ENCODE data around the gene CCDC33. TPM values are rescaled to one million over a fixed set of nuclear protein-coding genes. Genes with fewer than 3 reads are reported as not detected.

CCDC33 gene
- polyA plus RNA-seq, 1 of the 3 experiments (the other 2 are of a cell fraction): 4.0 TPM

GRCh38 chr15:74370471-74370870 is 134.3 kb downstream of the CCDC33 start:
- H2AFZ ChIP-seq (ENCODE audit: low read depth): no peak overlapping the region
- no peak overlapping the region for H3K4me3 ChIP-seq (ENCODE audit: low read depth in 2 of 2, low read length in 1 of 2)
- no peaks in the 10 kb centered on the region for H3F3A ChIP-seq (replicated peaks; ENCODE audit: insufficient read depth)
- H3K36me3 ChIP-seq (replicated peaks in 1 of 2; ENCODE audit: control insufficient read depth in 1 of 2, insufficient read depth in 2 of 2, low read length in 1 of 2): no peaks in the 10 kb centered on the region
- H3K9me3 ChIP-seq: no peaks in the 10 kb centered on the region
- TF ChIP-seq ZBTB33 (IDR thresholded peaks at IDR 0.05; ENCODE audit: borderline replicate concordance, low read depth) (no peak), REST (IDR thresholded peaks at IDR 0.05; ENCODE audit: low read depth, low read length) (no peak)
- POLR2A ChIA-PET: no interaction called here
- no peaks in the 10 kb centered on the region for H4K20me1 ChIP-seq (ENCODE audit: insufficient read depth)
- H3K9me2 ChIP-seq: no peaks in the 10 kb centered on the region
- WGBS (ENCODE audit: low lambda C conversion rate): 58% methylated on average over 5 of the region's 5 CpGs
- no peak overlapping the region for H3K27ac ChIP-seq (ENCODE audit: low read depth in 2 of 2, low read length in 1 of 2)
- H3K4me2 ChIP-seq: no peak overlapping the region
- no peak overlapping the region for H3K9ac ChIP-seq
- DNase-seq: no peak
- no peaks in the 10 kb centered on the region for H3K79me2 ChIP-seq (ENCODE audit: insufficient read depth)
- peaks cover 0 to 12% of the 10 kb centered on the region in 2 experiments; a peak in 1 of 4 replicates for H3K4me1 ChIP-seq (ENCODE audit: control insufficient read depth in 1 of 2, insufficient read depth in 2 of 2, low read depth in 1 of 2, low read length in 1 of 2)
- peaks cover 30% of the 10 kb centered on the region for H3K27me3 ChIP-seq (ENCODE audit: insufficient read depth)
- CTCF ChIA-PET: interaction anchor here (1.5 to 23.8 kb wide), 3 partner anchors 12 to 263 kb away, joined by 3 to 779 read pairs (median 66); partner anchors contain the start of genes SEMA7A and UBL7

GRCh38 chr15:74373056-74373650 is 137.0 kb downstream of the CCDC33 start:
- Histone ChIP-seq H3K4me1 (ENCODE audit: control insufficient read depth in 1 of 2, insufficient read depth in 2 of 2, low read depth in 1 of 2, low read length in 1 of 2) (peaks cover 0 to 12% of the 10 kb centered on the region in 2 experiments; a peak in 1 of 4 replicates), H3K9me2 (no peaks in the 10 kb centered on the region), H3K4me2 (peak overlapping the region; percentile 100), H3K9ac (no peak overlapping the region), H3K79me2 (ENCODE audit: insufficient read depth) (no peaks in the 10 kb centered on the region), H3K27me3 (ENCODE audit: insufficient read depth) (peaks cover 30% of the 10 kb centered on the region), H2AFZ (ENCODE audit: low read depth) (peak overlapping the region; percentile 100; the same call in 1 of the 2 replicates), H4K20me1 (ENCODE audit: insufficient read depth) (no peaks in the 10 kb centered on the region), H3F3A (replicated peaks; ENCODE audit: insufficient read depth) (no peaks in the 10 kb centered on the region), H3K27ac (ENCODE audit: low read depth in 2 of 2, low read length in 1 of 2) (no peak overlapping the region), H3K9me3 (no peaks in the 10 kb centered on the region), H3K4me3 (ENCODE audit: low read depth in 2 of 2, low read length in 1 of 2) (peak overlapping the region in 1 of 2 experiments; percentile 99; a peak in 2 of 4 replicates), H3K36me3 (replicated peaks in 1 of 2; ENCODE audit: control insufficient read depth in 1 of 2, insufficient read depth in 2 of 2, low read length in 1 of 2) (no peaks in the 10 kb centered on the region)
- TF ChIP-seq EZH2phosphoT487 (IDR thresholded peaks at IDR 0.05; ENCODE audit: borderline replicate concordance, low read depth) (no peak), TEAD4 (IDR thresholded peaks at IDR 0.05; ENCODE audit: borderline replicate concordance, insufficient read depth) (no peak), SIN3A (IDR thresholded peaks at IDR 0.05; ENCODE audit: borderline replicate concordance, low read depth, low read length) (no peak), NFIC (IDR thresholded peaks at IDR 0.05; ENCODE audit: borderline replicate concordance) (no peak), CHD2 (IDR thresholded peaks at IDR 0.05; ENCODE audit: low read length, partially characterized antibody) (no peak), EP300 (IDR thresholded peaks at IDR 0.05; ENCODE audit: borderline replicate concordance in 1 of 2, low read depth in 1 of 2, low read length in 1 of 2) (no peak)
- ChIA-PET POLR2A (interaction anchor here (1.4 to 1.5 kb wide), 2 partner anchors 88 to 116 kb away, joined by 4 to 5 read pairs; partner anchors contain the start of gene UBL7), CTCF (interaction anchor here (0.6 to 23.8 kb wide), 26 partner anchors 8 to 398 kb away, joined by 3 to 779 read pairs (median 4); partner anchors contain the start of genes SEMA7A and UBL7)
- no peak for DNase-seq
- WGBS (ENCODE audit: low lambda C conversion rate): 48% methylated on average over 6 of the region's 13 CpGs
